Myocyte (in vitro differentiated cells): Measurements from ENCODE around the gene MAGI3. TPM values are rescaled to one million over a fixed set of nuclear protein-coding genes. Genes with fewer than 3 reads are reported as not detected.

ENCODE experiments used
- DNase-seq: peaks from one replicate; pipeline ENCODE4 v3.0.0-alpha.2; 2012; ENCODE audit warnings: low read depth
- polyA plus RNA-seq: library from polyadenylated mRNA; unstranded; fragments of >200 nt; gene quantifications from one replicate; pipeline ENCODE4 v1.2.1, GENCODE V29; 2012; ENCODE audit warnings: missing spikeins
- total RNA-seq: library from RNA; depleted of rRNA; stranded (reverse); fragments of >200 nt; gene quantifications from 2 replicates; pipeline ENCODE4 v1.2.3, GENCODE V29; 2014

The MAGI3 gene
- 6.6 and 8.4 TPM in 2 replicates for total RNA-seq
- 2.3 TPM for polyA plus RNA-seq

- peak; percentile 99 for DNase-seq
These were observed at the start of gene MAGI3 for GRCh38 chr1:113389953-113390834. TSS of gene MAGI3 (plus strand) at chr1:113390515. CDS start at chr1:113391034, 519 bp downstream.

GRCh38 chr1:113353580-113353979 is 36.7 kb upstream of the MAGI3 start:
- DNase-seq: no peak

GRCh38 chr1:113363935-113364334 is 26.4 kb upstream of the MAGI3 start:
- DNase-seq: no peak

- no peak for DNase-seq
These were observed 21.3 kb upstream of the MAGI3 start for GRCh38 chr1:113369040-113369439.

GRCh38 chr1:113369699-113370098 is 20.6 kb upstream of the MAGI3 start:
- no peak for DNase-seq

- DNase-seq: no peak
These were observed 19.4 kb upstream of the MAGI3 start for GRCh38 chr1:113370868-113371267.

- DNase-seq: no peak
These were observed 17.8 kb upstream of the MAGI3 start for GRCh38 chr1:113372546-113372945.

GRCh38 chr1:113373644-113374043 is 16.7 kb upstream of the MAGI3 start:
- DNase-seq: no peak

- no peak for DNase-seq
These were observed 14.4 kb upstream of the MAGI3 start for GRCh38 chr1:113375878-113376277.

- DNase-seq: no peak
These were observed 10.2 kb upstream of the MAGI3 start for GRCh38 chr1:113380075-113380474.

- DNase-seq: no peak
These were observed 2.2 kb upstream of the MAGI3 start for GRCh38 chr1:113388017-113388620.

- peak; percentile 55 for DNase-seq
These were observed 1.5 kb upstream of the MAGI3 start for GRCh38 chr1:113388621-113389358.

GRCh38 chr1:113389359-113389952 is 859 bp upstream of the MAGI3 start:
- DNase-seq: no peak

GRCh38 chr1:113390871-113391648 is 745 bp downstream of the MAGI3 start:
- peak; percentile 18 for DNase-seq

- DNase-seq: no peak
These were observed 1.4 kb downstream of the MAGI3 start for GRCh38 chr1:113391649-113392271.

- DNase-seq: no peak
These were observed 2.3 kb downstream of the MAGI3 start for GRCh38 chr1:113392541-113393128.

- DNase-seq: no peak
These were observed 3.9 kb downstream of the MAGI3 start for GRCh38 chr1:113394043-113394862.

- DNase-seq: no peak
These were observed 4.5 kb downstream of the MAGI3 start for GRCh38 chr1:113394863-113395259.

GRCh38 chr1:113396102-113396501 is 5.8 kb downstream of the MAGI3 start:
- no peak for DNase-seq
